AG10803 (cell line): ENCODE data around the gene PBX1.

Source experiments
- DNase-seq: peaks from one replicate; pipeline ENCODE4 v3.0.0; 2010; ENCODE audit warnings: low read depth
- H3K4me3 ChIP-seq: 2 replicates; pipeline ENCODE4 v1.5.1; 2011; ENCODE audit warnings: mild to moderate bottlenecking, low read length, control low read depth
- CTCF ChIP-seq: conservative IDR thresholded peaks from 2 replicates; pipeline ENCODE4 v1.5.1; 2011; ENCODE audit warnings: mild to moderate bottlenecking, low read length, control low read depth, inconsistent platforms

The PBX1 gene

GRCh38 chr1:164590592-164590991 lies 31.6 kb downstream of the PBX1 start:
- no peak overlapping the region for H3K4me3 ChIP-seq
- no peak for TF ChIP-seq CTCF

GRCh38 chr1:164591858-164592257 lies 32.9 kb downstream of the PBX1 start:
- DNase-seq = peak; percentile 66
- H3K4me3 ChIP-seq = no peak overlapping the region
- no peak for TF ChIP-seq CTCF

More at GRCh38 chr1:164590592-164590991, 31.6 kb downstream of the PBX1 start:
- no peak for DNase-seq

- no peak overlapping the region for H3K4me3 ChIP-seq
- TF ChIP-seq CTCF = no peak
- DNase-seq = no peak
These were observed 33.6 kb downstream of the PBX1 start for GRCh38 chr1:164592634-164593033.

- no peak for TF ChIP-seq CTCF
- DNase-seq = no peak
- no peak overlapping the region for H3K4me3 ChIP-seq
These were observed 36.2 kb downstream of the PBX1 start for GRCh38 chr1:164595212-164595611.

GRCh38 chr1:164596172-164596571 lies 37.2 kb downstream of the PBX1 start:
- H3K4me3 ChIP-seq = no peak overlapping the region
- DNase-seq = no peak
- no peak for TF ChIP-seq CTCF

- no peak for DNase-seq
- no peak overlapping the region for H3K4me3 ChIP-seq
- no peak for TF ChIP-seq CTCF
These were observed 39.7 kb downstream of the PBX1 start for GRCh38 chr1:164598719-164599118.

- no peak for TF ChIP-seq CTCF
- no peak for DNase-seq
- no peak overlapping the region for H3K4me3 ChIP-seq
These were observed 40.3 kb downstream of the PBX1 start for GRCh38 chr1:164599272-164599671.
